ENCODE results near the gene IFFO2. TPM values are rescaled to one million over a fixed set of nuclear protein-coding genes. Genes with fewer than 3 reads are reported as not detected.

Gene IFFO2
- total RNA-seq, 4 donors from 2014 or later: 25.8 to 88.8 (median 52.7) TPM

GRCh38 chr1:18992646-18993045 is 36.2 kb upstream of the IFFO2 start:
- no peak for DNase-seq
- H3K4me3 ChIP-seq: no peak overlapping the region
- H3K27me3 ChIP-seq: no peaks in the 10 kb centered on the region
- H3K27ac ChIP-seq: no peak overlapping the region
- TF ChIP-seq POLR2A (IDR thresholded peaks at IDR 0.05) (no peak), CTCF (IDR thresholded peaks at IDR 0.05) (no peak)
- WGBS, 2 donors: 64 to 68% methylated on average over 3 of the region's 3 CpGs
- H3K4me1 ChIP-seq: peaks cover 0 to 8% (median 2%) of the 10 kb centered on the region in 3 donors
- intact Hi-C loops (cut with DNase I): no loop called here
- no peaks in the 10 kb centered on the region for H3K9me3 ChIP-seq
- no peaks in the 10 kb centered on the region for H3K36me3 ChIP-seq

- no peaks in the 10 kb centered on the region for H3K36me3 ChIP-seq
- H3K4me1 ChIP-seq: no peaks in the 10 kb centered on the region
- TF ChIP-seq CTCF (IDR thresholded peaks at IDR 0.05) (no peak), POLR2A (IDR thresholded peaks at IDR 0.05) (no peak)
- no peak for DNase-seq
- H3K9me3 ChIP-seq: no peaks in the 10 kb centered on the region
- no peak overlapping the region for H3K4me3 ChIP-seq
- H3K27ac ChIP-seq: no peak overlapping the region
- 87 to 100% methylated on average over 3 of the region's 3 CpGs for WGBS, 2 donors
- intact Hi-C loops (cut with DNase I): no loop called here
- H3K27me3 ChIP-seq: peaks cover 0 to 2% (median 0%) of the 10 kb centered on the region in 4 donors
Observed at GRCh38 chr1:18991585-18991984, 35.1 kb upstream of the IFFO2 start.

- intact Hi-C loops (cut with DNase I): no loop called here
- no peak overlapping the region for H3K4me3 ChIP-seq
- no peaks in the 10 kb centered on the region for H3K9me3 ChIP-seq
- TF ChIP-seq CTCF (IDR thresholded peaks at IDR 0.05) (no peak), POLR2A (IDR thresholded peaks at IDR 0.05) (no peak)
- H3K4me1 ChIP-seq: no peaks in the 10 kb centered on the region
- H3K36me3 ChIP-seq: no peaks in the 10 kb centered on the region
- H3K27me3 ChIP-seq: peaks cover 0 to 7% (median 0%) of the 10 kb centered on the region in 4 donors
- H3K27ac ChIP-seq: no peak overlapping the region
- no peak for DNase-seq
- 82 to 83% methylated on average over 6 to 9 of the region's 9 CpGs for WGBS, 2 donors
Observed at GRCh38 chr1:18989896-18990295, 33.4 kb upstream of the IFFO2 start.

GRCh38 chr1:18989176-18989799 is 32.8 kb upstream of the IFFO2 start:
- WGBS, 2 donors: 78 to 88% methylated on average over 6 of the region's 11 CpGs
- no peak overlapping the region for H3K4me3 ChIP-seq
- H3K36me3 ChIP-seq: no peaks in the 10 kb centered on the region
- no peaks in the 10 kb centered on the region for H3K9me3 ChIP-seq
- H3K27ac ChIP-seq: no peak overlapping the region
- no peaks in the 10 kb centered on the region for H3K4me1 ChIP-seq
- TF ChIP-seq POLR2A (IDR thresholded peaks at IDR 0.05) (no peak), CTCF (IDR thresholded peaks at IDR 0.05) (no peak)
- DNase-seq: no peak
- intact Hi-C loops (cut with DNase I): no loop called here
- peaks cover 0 to 7% (median 0%) of the 10 kb centered on the region in 4 donors for H3K27me3 ChIP-seq

- WGBS, 2 donors: 83 to 84% methylated on average over 2 of the region's 2 CpGs
Observed at GRCh38 chr1:18981242-18981641, 24.8 kb upstream of the IFFO2 start.

More at GRCh38 chr1:18981242-18981641, 24.8 kb upstream of the IFFO2 start:
- no peak for DNase-seq
- Histone ChIP-seq H3K27me3 (peaks cover 0 to 7% (median 0%) of the 10 kb centered on the region in 4 donors), H3K27ac (no peak overlapping the region), H3K4me3 (no peak overlapping the region), H3K9me3 (peaks cover 0 to 9% (median 0%) of the 10 kb centered on the region in 3 donors), H3K4me1 (no peaks in the 10 kb centered on the region), H3K36me3 (no peaks in the 10 kb centered on the region)
- intact Hi-C loops (cut with DNase I): no loop called here
- no peak for TF ChIP-seq POLR2A (IDR thresholded peaks at IDR 0.05)
- TF ChIP-seq CTCF (IDR thresholded peaks at IDR 0.05): no peak

All from esophagus squamous epithelium (tissue), 5 donors.